Activated naive CD4-positive, alpha-beta T cell treated with anti-CD3 and anti-CD28 coated beads, Interleukin-2, amount 50 U/mL, for 72 hours (primary cell): ENCODE measurements around the gene TTLL1. TPM values are rescaled to one million over a fixed set of nuclear protein-coding genes. Genes with fewer than 3 reads are reported as not detected.
A peak's percentile ranks its signal among the peaks of the same experiment; 100 is the strongest.
"Not testable (repeated sequence)": the region's sequence is repeated elsewhere in the genome, so short reads cannot be mapped to it uniquely, and the experiment has no call there.

Experiments used
- ATAC-seq, 2 donors: fragments of 150-1000 bp; cut with Tn5 transposase; 2 replicates each; pipeline ENCODE4 v1.10.0; 2021; ENCODE audit warnings: mild to moderate bottlenecking in 2 of 2, moderate library complexity in 2 of 2
- DNase-seq, 2 donors: peaks; one replicate each; pipeline ENCODE4 v3.0.0; 2021 to 2022; ENCODE audit warnings: low spot score in 2 of 2
- H3K27ac Mint-ChIP-seq, 2 donors: one replicate each; pipeline ENCODE4 v1.8.0; 2022; ENCODE audit warnings: mild to moderate bottlenecking in 2 of 2, mixed read lengths in 2 of 2
- H3K36me3 Mint-ChIP-seq, 2 donors: one replicate each; pipeline ENCODE4 v1.8.0; 2022; ENCODE audit warnings: mixed read lengths in 2 of 2
- H3K9me3 Mint-ChIP-seq, 2 donors: one replicate each; pipeline ENCODE4 v1.8.0; 2022; ENCODE audit warnings: mixed read lengths in 2 of 2
- total RNA-seq, 2 donors: library from RNA; stranded (reverse); gene quantifications; one replicate each; pipeline ENCODE4 v1.2.3, GENCODE V29; 2022

The TTLL1 gene
- total RNA-seq, 2 donors from 2014 or later, result 5.6 to 6.0 TPM

- Mint-ChIP-seq H3K27ac (no peak overlapping the region), H3K9me3 (no peaks in the 10 kb centered on the region), H3K36me3 (no peaks in the 10 kb centered on the region)
- ATAC-seq, result no peak
- no peak for DNase-seq
Observed at GRCh38 chr22:43114958-43115357, 25.8 kb upstream of the TTLL1 start.

GRCh38 chr22:43113526-43114251, 24.5 kb upstream of the TTLL1 start:
- DNase-seq, result no peak
- ATAC-seq, result no peak
- H3K36me3 Mint-ChIP-seq, result no peaks in the 10 kb centered on the region
- no peak overlapping the region for H3K27ac Mint-ChIP-seq
- no peaks in the 10 kb centered on the region for H3K9me3 Mint-ChIP-seq

- peak; percentile 73 to 80 for ATAC-seq
- Mint-ChIP-seq H3K27ac (no peak overlapping the region), H3K36me3 (no peaks in the 10 kb centered on the region)
Observed at GRCh38 chr22:43110927-43111623, 21.9 kb upstream of the TTLL1 start.

GRCh38 chr22:43110444-43110926, 21.3 kb upstream of the TTLL1 start, which contains the start of gene BIK:
Gene BIK (plus strand): TSS chr22:43110750. CDS start chr22:43124023, 13,273 bp downstream.
- H3K27ac Mint-ChIP-seq, result no peak within 1 kb of the TSS
- no peaks in the 10 kb centered on the region for H3K9me3 Mint-ChIP-seq
- no peaks in the 10 kb centered on the region for H3K36me3 Mint-ChIP-seq
- DNase-seq (peak in 1 of 2 donors; percentile 19), ATAC-seq (peak; percentile 69 to 75)

More at GRCh38 chr22:43110927-43111623, 21.9 kb upstream of the TTLL1 start:
- DNase-seq, result peak; percentile 35 to 62
- H3K9me3 Mint-ChIP-seq, result no peaks in the 10 kb centered on the region

GRCh38 chr22:43109921-43110443, 20.8 kb upstream of the TTLL1 start:
- H3K36me3 Mint-ChIP-seq, result no peaks in the 10 kb centered on the region
- no peak for DNase-seq
- ATAC-seq, result peak in 1 of 2 donors; percentile 34
- no peaks in the 10 kb centered on the region for H3K9me3 Mint-ChIP-seq
- H3K27ac Mint-ChIP-seq, result no peak overlapping the region

GRCh38 chr22:43109511-43109910, 20.3 kb upstream of the TTLL1 start:
- Mint-ChIP-seq H3K36me3 (no peaks in the 10 kb centered on the region), H3K27ac (no peak overlapping the region), H3K9me3 (no peaks in the 10 kb centered on the region)
- ATAC-seq (no peak), DNase-seq (no peak)

GRCh38 chr22:43106302-43106701, 17.1 kb upstream of the TTLL1 start:
- DNase-seq, result no peak
- no peak for ATAC-seq
- Mint-ChIP-seq H3K9me3 (no peaks in the 10 kb centered on the region), H3K36me3 (no peaks in the 10 kb centered on the region), H3K27ac (no peak overlapping the region)

- H3K9me3 Mint-ChIP-seq, H3K27ac Mint-ChIP-seq, H3K36me3 Mint-ChIP-seq, DNase-seq, ATAC-seq: not testable (repeated sequence)
Observed at GRCh38 chr22:43104950-43105349, 15.8 kb upstream of the TTLL1 start.

GRCh38 chr22:43104056-43104625, 14.9 kb upstream of the TTLL1 start:
- peak in 1 of 2 donors; percentile 69 for DNase-seq
- H3K9me3 Mint-ChIP-seq, H3K36me3 Mint-ChIP-seq: not testable (repeated sequence)
- peak in 1 of 2 donors; percentile 86 for ATAC-seq
- H3K27ac Mint-ChIP-seq, result peak overlapping the region in 1 of 2 donors; percentile 18

- Mint-ChIP-seq H3K9me3 (no peaks in the 10 kb centered on the region), H3K27ac (no peak overlapping the region), H3K36me3 (peaks cover 0 to 9% of the 10 kb centered on the region in 2 donors)
- no peak for DNase-seq
- no peak for ATAC-seq
Observed at GRCh38 chr22:43101306-43101705, 12.1 kb upstream of the TTLL1 start.

- ATAC-seq, result peak; percentile 53 to 65
- Mint-ChIP-seq H3K36me3 (peaks cover 6 to 18% of the 10 kb centered on the region in 2 donors), H3K9me3 (peaks cover 5 to 6% of the 10 kb centered on the region in 2 donors), H3K27ac (peak overlapping the region in 1 of 2 donors; percentile 31)
- no peak for DNase-seq
Observed at GRCh38 chr22:43100225-43100624, 11.0 kb upstream of the TTLL1 start.

GRCh38 chr22:43099095-43099494, 9.9 kb upstream of the TTLL1 start:
- peaks cover 5 to 6% of the 10 kb centered on the region in 2 donors for H3K9me3 Mint-ChIP-seq
- no peak overlapping the region for H3K27ac Mint-ChIP-seq
- ATAC-seq (no peak), DNase-seq (no peak)
- H3K36me3 Mint-ChIP-seq, result peaks cover 6 to 18% of the 10 kb centered on the region in 2 donors

- ATAC-seq (no peak), DNase-seq (no peak)
- Mint-ChIP-seq H3K9me3 (peaks cover 5 to 6% of the 10 kb centered on the region in 2 donors), H3K27ac (no peak overlapping the region), H3K36me3 (peaks cover 6 to 18% of the 10 kb centered on the region in 2 donors)
Observed at GRCh38 chr22:43098356-43098755, 9.2 kb upstream of the TTLL1 start.

GRCh38 chr22:43096420-43096819, 7.2 kb upstream of the TTLL1 start:
- no peak for DNase-seq
- ATAC-seq, result no peak
- Mint-ChIP-seq H3K9me3 (peaks cover 5 to 6% of the 10 kb centered on the region in 2 donors), H3K36me3 (peaks cover 6 to 18% of the 10 kb centered on the region in 2 donors), H3K27ac (no peak overlapping the region)

GRCh38 chr22:43094551-43094950, 5.4 kb upstream of the TTLL1 start:
- Mint-ChIP-seq H3K9me3 (peaks cover 5 to 6% of the 10 kb centered on the region in 2 donors), H3K36me3 (peaks cover 6 to 18% of the 10 kb centered on the region in 2 donors), H3K27ac (no peak overlapping the region)
- ATAC-seq (no peak), DNase-seq (no peak)

GRCh38 chr22:43094085-43094484, 4.9 kb upstream of the TTLL1 start:
- Mint-ChIP-seq H3K27ac (no peak overlapping the region), H3K36me3 (peaks cover 6 to 18% of the 10 kb centered on the region in 2 donors)
- no peak for ATAC-seq

GRCh38 chr22:43092085-43092484, 2.9 kb upstream of the TTLL1 start:
- ATAC-seq (no peak), DNase-seq (no peak)
- Mint-ChIP-seq H3K27ac (peak overlapping the region in 1 of 2 donors; percentile 93), H3K9me3 (peaks cover 5 to 6% of the 10 kb centered on the region in 2 donors), H3K36me3 (peaks cover 6 to 17% of the 10 kb centered on the region in 2 donors)

More at GRCh38 chr22:43094085-43094484, 4.9 kb upstream of the TTLL1 start:
- DNase-seq, result no peak
- peaks cover 5 to 6% of the 10 kb centered on the region in 2 donors for H3K9me3 Mint-ChIP-seq
